Kidney tubule cell (primary cell): ENCODE measurements around the gene KRTAP10-9.

Source experiments
- DNase-seq: peaks from one replicate; pipeline ENCODE4 v3.0.0-alpha.2; 2018; ENCODE audit warnings: low spot score

KRTAP10-9 gene

GRCh38 chr21:44666401-44667320, 39.8 kb downstream of the KRTAP10-9 start, which contains the start of gene KRTAP12-2:
TSS of gene KRTAP12-2 (minus strand) at chr21:44666927. CDS start at chr21:44666886, 41 bp downstream.
- DNase-seq, result no peak

GRCh38 chr21:44667612-44668011, 40.7 kb downstream of the KRTAP10-9 start:
- DNase-seq, result no peak

- DNase-seq, result no peak
Measured at GRCh38 chr21:44670642-44671432, 43.9 kb downstream of the KRTAP10-9 start.

- DNase-seq, result no peak
Measured at GRCh38 chr21:44671911-44672310, 45.0 kb downstream of the KRTAP10-9 start.

- DNase-seq, result no peak
Measured at GRCh38 chr21:44677881-44678280, 51.0 kb downstream of the KRTAP10-9 start.
